ENCODE data around the gene ANTXR1. TPM values are rescaled to one million over a fixed set of nuclear protein-coding genes. Genes with fewer than 3 reads are reported as not detected.

The ANTXR1 gene
- total RNA-seq, 1 experiment from 2014 or later: 0.27 TPM

GRCh38 chr2:69180227-69180626, 167.2 kb downstream of the ANTXR1 start:
- Histone ChIP-seq H3K9me3 (no peaks in the 10 kb centered on the region), H3K36me3 (ENCODE audit: control insufficient read depth, insufficient read depth, low read length) (no peaks in the 10 kb centered on the region), H3K4me1 (0 out of 2 replicates have a peak, but pooled peaks cover 4% of the 10 kb centered on the region), H3K27me3 (replicated peaks; ENCODE audit: control insufficient read depth, insufficient read depth, low read length) (no peaks in the 10 kb centered on the region), H3K4me3 (ENCODE audit: low read depth, low read length) (no peak overlapping the region)
- H3K27me3 Mint-ChIP-seq (ENCODE audit: insufficient read depth, unreplicated experiment): peaks cover 15% of the 10 kb centered on the region
- H3K4me3 Mint-ChIP-seq (ENCODE audit: unreplicated experiment): no peak overlapping the region
- no peaks in the 10 kb centered on the region for H3K36me3 Mint-ChIP-seq (ENCODE audit: insufficient read depth, unreplicated experiment)
- H3K27ac Mint-ChIP-seq (ENCODE audit: unreplicated experiment): no peak overlapping the region
- no TSS peak for BruUV-seq (replicated peaks)
- DNase-seq: no peak
- ChIA-PET POLR2A (no interaction called here), CTCF (no interaction called here)
- H3K9me3 Mint-ChIP-seq (ENCODE audit: unreplicated experiment): no peaks in the 10 kb centered on the region
- intact Hi-C loops (cut with micrococcal nuclease; ENCODE audit: unreplicated experiment): no loop called here
- TF ChIP-seq, protein P1, sequence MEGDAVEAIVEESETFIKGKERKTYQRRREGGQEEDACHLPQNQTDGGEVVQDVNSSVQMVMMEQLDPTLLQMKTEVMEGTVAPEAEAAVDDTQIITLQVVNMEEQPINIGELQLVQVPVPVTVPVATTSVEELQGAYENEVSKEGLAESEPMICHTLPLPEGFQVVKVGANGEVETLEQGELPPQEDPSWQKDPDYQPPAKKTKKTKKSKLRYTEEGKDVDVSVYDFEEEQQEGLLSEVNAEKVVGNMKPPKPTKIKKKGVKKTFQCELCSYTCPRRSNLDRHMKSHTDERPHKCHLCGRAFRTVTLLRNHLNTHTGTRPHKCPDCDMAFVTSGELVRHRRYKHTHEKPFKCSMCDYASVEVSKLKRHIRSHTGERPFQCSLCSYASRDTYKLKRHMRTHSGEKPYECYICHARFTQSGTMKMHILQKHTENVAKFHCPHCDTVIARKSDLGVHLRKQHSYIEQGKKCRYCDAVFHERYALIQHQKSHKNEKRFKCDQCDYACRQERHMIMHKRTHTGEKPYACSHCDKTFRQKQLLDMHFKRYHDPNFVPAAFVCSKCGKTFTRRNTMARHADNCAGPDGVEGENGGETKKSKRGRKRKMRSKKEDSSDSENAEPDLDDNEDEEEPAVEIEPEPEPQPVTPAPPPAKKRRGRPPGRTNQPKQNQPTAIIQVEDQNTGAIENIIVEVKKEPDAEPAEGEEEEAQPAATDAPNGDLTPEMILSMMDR (IDR thresholded peaks at IDR 0.05; ENCODE audit: insufficient read depth in 1 of 2, low read depth in 1 of 2, low read length in 1 of 2, severe bottlenecking in 1 of 2, unreplicated experiment in 1 of 2): no peak
- no peaks in the 10 kb centered on the region for H3K4me1 Mint-ChIP-seq (ENCODE audit: low read depth, unreplicated experiment)

GRCh38 chr2:69180974-69181373, 168.0 kb downstream of the ANTXR1 start:
- TF ChIP-seq, protein P1 (IDR thresholded peaks at IDR 0.05; ENCODE audit: insufficient read depth in 1 of 2, low read depth in 1 of 2, low read length in 1 of 2, severe bottlenecking in 1 of 2, unreplicated experiment in 1 of 2): no peak
- peaks cover 15% of the 10 kb centered on the region for H3K27me3 Mint-ChIP-seq (ENCODE audit: insufficient read depth, unreplicated experiment)
- H3K4me1 Mint-ChIP-seq (ENCODE audit: low read depth, unreplicated experiment): no peaks in the 10 kb centered on the region
- H3K4me1 ChIP-seq: 0 out of 2 replicates have a peak, but pooled peaks cover 4% of the 10 kb centered on the region
- H3K4me3 Mint-ChIP-seq (ENCODE audit: unreplicated experiment): no peak overlapping the region
- H3K36me3 ChIP-seq (ENCODE audit: control insufficient read depth, insufficient read depth, low read length): no peaks in the 10 kb centered on the region
- H3K4me3 ChIP-seq (ENCODE audit: low read depth, low read length): no peak overlapping the region
- ChIA-PET CTCF (no interaction called here), POLR2A (no interaction called here)
- H3K27ac Mint-ChIP-seq (ENCODE audit: unreplicated experiment): no peak overlapping the region
- H3K9me3 ChIP-seq: no peaks in the 10 kb centered on the region
- no peaks in the 10 kb centered on the region for H3K36me3 Mint-ChIP-seq (ENCODE audit: insufficient read depth, unreplicated experiment)
- no peak for DNase-seq
- intact Hi-C loops (cut with micrococcal nuclease; ENCODE audit: unreplicated experiment): no loop called here
- H3K27me3 ChIP-seq (replicated peaks; ENCODE audit: control insufficient read depth, insufficient read depth, low read length): no peaks in the 10 kb centered on the region
- BruUV-seq (replicated peaks): no TSS peak
- H3K9me3 Mint-ChIP-seq (ENCODE audit: unreplicated experiment): no peaks in the 10 kb centered on the region

GRCh38 chr2:69181806-69182427, 168.9 kb downstream of the ANTXR1 start:
- Histone ChIP-seq H3K9me3 (no peaks in the 10 kb centered on the region), H3K4me1 (0 out of 2 replicates have a peak, but pooled peaks cover 3% of the 10 kb centered on the region), H3K4me3 (ENCODE audit: low read depth, low read length) (no peak overlapping the region), H3K27me3 (replicated peaks; ENCODE audit: control insufficient read depth, insufficient read depth, low read length) (no peaks in the 10 kb centered on the region), H3K36me3 (ENCODE audit: control insufficient read depth, insufficient read depth, low read length) (no peaks in the 10 kb centered on the region)
- no peak for DNase-seq
- no peaks in the 10 kb centered on the region for H3K4me1 Mint-ChIP-seq (ENCODE audit: low read depth, unreplicated experiment)
- ChIA-PET POLR2A (no interaction called here), CTCF (no interaction called here)
- no peak overlapping the region for H3K4me3 Mint-ChIP-seq (ENCODE audit: unreplicated experiment)
- no peaks in the 10 kb centered on the region for H3K9me3 Mint-ChIP-seq (ENCODE audit: unreplicated experiment)
- no TSS peak for BruUV-seq (replicated peaks)
- H3K27ac Mint-ChIP-seq (ENCODE audit: unreplicated experiment): no peak overlapping the region
- intact Hi-C loops (cut with micrococcal nuclease; ENCODE audit: unreplicated experiment): no loop called here
- H3K36me3 Mint-ChIP-seq (ENCODE audit: insufficient read depth, unreplicated experiment): no peaks in the 10 kb centered on the region
- peaks cover 16% of the 10 kb centered on the region for H3K27me3 Mint-ChIP-seq (ENCODE audit: insufficient read depth, unreplicated experiment)
- TF ChIP-seq, protein P1 (IDR thresholded peaks at IDR 0.05; ENCODE audit: insufficient read depth in 1 of 2, low read depth in 1 of 2, low read length in 1 of 2, severe bottlenecking in 1 of 2, unreplicated experiment in 1 of 2): no peak

Data from Caco-2 (cell line).